T-helper 1 cell treated with Interleukin-12 subunit alpha and Interleukin-12 subunit beta and Interleukin-4 antibody, amounts not matched to agents 30 μg/mL and 1 μg/mL, for 36 hours (primary cell): ENCODE results near the gene ADAM15.
A peak's percentile ranks its signal among the peaks of the same experiment; 100 is the strongest.

Experiments
- H3K27ac Mint-ChIP-seq: one replicate; pipeline ENCODE4 v1.8.0; 2021; ENCODE audit warnings: mild to moderate bottlenecking, mixed read lengths
- H3K27me3 Mint-ChIP-seq: one replicate; pipeline ENCODE4 v1.8.0; 2021; ENCODE audit warnings: low read depth, mixed read lengths
- H3K36me3 Mint-ChIP-seq: one replicate; pipeline ENCODE4 v1.8.0; 2021; ENCODE audit warnings: low read depth, mixed read lengths
- H3K4me1 Mint-ChIP-seq: one replicate; pipeline ENCODE4 v1.8.0; 2021; ENCODE audit warnings: low read depth, mixed read lengths
- H3K4me3 Mint-ChIP-seq: one replicate; pipeline ENCODE4 v1.8.0; 2021; ENCODE audit warnings: mild to moderate bottlenecking, moderate library complexity, mixed read lengths
- H3K9me3 Mint-ChIP-seq: one replicate; pipeline ENCODE4 v1.8.0; 2021; ENCODE audit warnings: mixed read lengths

ADAM15 gene

DNA sequence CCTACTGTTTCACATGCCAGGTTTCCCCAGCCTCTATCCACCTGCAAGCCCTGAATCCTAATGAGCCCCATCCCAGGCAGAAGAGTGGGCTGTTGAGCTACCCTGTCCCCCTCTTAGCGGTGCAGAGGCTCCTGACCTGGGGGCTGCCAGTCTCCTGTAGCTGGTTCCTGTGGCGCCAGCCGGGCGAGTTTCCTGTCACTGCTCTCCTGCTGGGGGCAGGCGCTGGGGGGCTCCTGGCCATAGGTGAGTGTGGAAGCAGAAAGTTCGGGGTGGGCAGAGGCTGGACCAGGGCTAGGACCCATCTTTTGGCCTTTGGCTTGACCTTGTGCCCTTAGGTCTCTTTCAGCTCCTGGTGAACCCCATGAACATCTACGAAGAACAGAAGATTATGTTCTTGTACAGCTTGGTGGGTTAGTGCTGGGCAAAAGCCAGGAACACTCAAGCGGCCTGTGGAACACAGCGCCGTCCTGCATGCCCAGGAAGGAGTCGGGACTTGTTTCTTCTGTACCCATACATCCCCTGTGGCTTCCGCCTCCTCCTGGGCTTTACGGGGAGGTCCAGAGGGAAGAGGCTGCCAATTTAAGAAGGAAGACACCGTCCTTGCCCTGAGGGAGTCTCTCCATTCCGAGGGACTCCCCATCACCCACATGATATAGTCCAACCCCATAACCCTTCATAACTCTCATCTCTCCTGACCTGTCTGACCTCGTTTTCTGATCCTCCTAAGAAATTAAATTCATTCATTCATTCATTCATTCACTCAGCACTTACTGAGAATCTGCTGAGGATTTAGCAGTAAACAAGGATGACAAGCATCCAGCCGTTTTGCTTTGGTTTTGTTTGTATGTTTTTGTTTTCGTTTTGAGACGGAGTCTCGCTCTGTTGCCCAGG is 16.6 kb upstream of the ADAM15 start:
- no peaks in the 10 kb centered on the region for H3K9me3 Mint-ChIP-seq
- no peaks in the 10 kb centered on the region for H3K4me1 Mint-ChIP-seq
- peaks cover 19% of the 10 kb centered on the region for H3K27me3 Mint-ChIP-seq
- H3K36me3 Mint-ChIP-seq = no peaks in the 10 kb centered on the region
- H3K4me3 Mint-ChIP-seq = no peak overlapping the region
- H3K27ac Mint-ChIP-seq = no peak overlapping the region

DNA sequence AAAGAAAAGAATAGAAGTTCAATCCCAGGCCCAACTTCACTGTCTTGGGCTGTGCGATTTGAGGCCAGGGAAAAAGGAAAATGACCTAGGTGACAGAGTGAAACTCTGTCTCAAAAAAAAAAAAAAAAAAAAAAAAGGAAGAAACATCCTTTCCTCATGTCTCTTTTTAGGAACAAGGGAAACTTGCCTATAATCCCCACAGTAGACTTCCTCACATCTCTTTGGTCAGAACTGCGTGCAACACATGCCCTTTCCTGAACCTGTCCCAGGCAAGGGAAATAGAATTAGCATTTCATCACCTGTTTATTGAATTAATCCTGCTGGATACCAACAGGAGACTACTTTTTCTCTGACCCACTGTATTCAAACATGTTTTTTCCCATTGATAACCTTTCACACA is 15.2 kb upstream of the ADAM15 start:
- no peaks in the 10 kb centered on the region for H3K4me1 Mint-ChIP-seq
- H3K4me3 Mint-ChIP-seq = no peak overlapping the region
- no peaks in the 10 kb centered on the region for H3K36me3 Mint-ChIP-seq
- H3K27ac Mint-ChIP-seq = no peak overlapping the region
- H3K9me3 Mint-ChIP-seq = no peaks in the 10 kb centered on the region
- H3K27me3 Mint-ChIP-seq = peaks cover 19% of the 10 kb centered on the region

DNA sequence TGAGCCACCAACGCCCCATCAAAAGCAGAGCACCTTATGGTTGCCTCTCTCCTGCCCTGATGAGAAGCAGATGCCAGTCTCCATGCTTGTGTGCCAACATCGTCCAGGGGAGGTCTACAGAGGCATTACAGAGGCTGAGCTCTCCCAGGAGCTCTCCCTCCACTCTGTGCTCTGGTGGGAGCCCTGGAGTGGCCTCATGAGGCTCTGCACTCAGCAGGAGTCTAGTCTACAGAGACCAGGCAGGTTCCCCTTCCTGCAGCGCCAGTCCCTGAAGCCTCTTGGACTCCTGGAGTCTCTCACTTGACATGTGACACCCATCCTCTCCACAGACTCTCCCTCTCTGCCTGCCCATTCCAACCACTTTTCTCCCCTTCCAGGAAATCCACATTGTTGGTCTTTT is 14.1 kb upstream of the ADAM15 start:
- Mint-ChIP-seq H3K9me3 (no peaks in the 10 kb centered on the region), H3K4me1 (no peaks in the 10 kb centered on the region), H3K4me3 (no peak overlapping the region), H3K27me3 (peaks cover 19% of the 10 kb centered on the region), H3K36me3 (no peaks in the 10 kb centered on the region), H3K27ac (no peak overlapping the region)

DNA sequence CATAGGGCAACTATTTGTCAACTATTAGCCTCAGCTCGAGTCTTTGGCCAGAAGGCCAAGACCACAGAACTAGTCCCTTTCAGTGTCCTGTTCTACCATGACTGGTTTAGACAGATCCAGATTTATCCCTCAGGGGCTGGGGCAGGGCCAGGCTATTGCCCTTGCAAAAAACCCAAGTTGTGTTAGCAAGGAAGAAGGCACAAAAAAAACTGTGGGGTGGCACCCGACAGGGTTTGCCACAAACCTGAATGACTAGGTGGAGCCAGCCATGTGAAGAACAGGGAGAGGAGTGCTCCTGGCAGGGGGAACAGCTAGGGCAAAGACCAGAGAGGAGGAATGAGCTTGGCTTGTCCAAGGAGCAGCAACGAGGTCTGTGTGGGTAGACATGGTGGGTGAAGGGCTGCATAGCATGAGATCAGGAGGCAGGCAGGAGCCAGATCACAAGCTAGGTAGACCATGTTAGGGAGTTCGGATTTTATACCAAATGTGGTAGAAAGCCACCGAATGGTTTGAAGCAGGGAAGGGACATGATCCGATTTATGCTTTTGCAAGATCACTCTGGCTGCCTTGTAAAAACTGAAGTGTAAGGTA is 13.2 kb upstream of the ADAM15 start:
- Mint-ChIP-seq H3K27me3 (peaks cover 24% of the 10 kb centered on the region), H3K36me3 (no peaks in the 10 kb centered on the region), H3K9me3 (no peaks in the 10 kb centered on the region)

DNA sequence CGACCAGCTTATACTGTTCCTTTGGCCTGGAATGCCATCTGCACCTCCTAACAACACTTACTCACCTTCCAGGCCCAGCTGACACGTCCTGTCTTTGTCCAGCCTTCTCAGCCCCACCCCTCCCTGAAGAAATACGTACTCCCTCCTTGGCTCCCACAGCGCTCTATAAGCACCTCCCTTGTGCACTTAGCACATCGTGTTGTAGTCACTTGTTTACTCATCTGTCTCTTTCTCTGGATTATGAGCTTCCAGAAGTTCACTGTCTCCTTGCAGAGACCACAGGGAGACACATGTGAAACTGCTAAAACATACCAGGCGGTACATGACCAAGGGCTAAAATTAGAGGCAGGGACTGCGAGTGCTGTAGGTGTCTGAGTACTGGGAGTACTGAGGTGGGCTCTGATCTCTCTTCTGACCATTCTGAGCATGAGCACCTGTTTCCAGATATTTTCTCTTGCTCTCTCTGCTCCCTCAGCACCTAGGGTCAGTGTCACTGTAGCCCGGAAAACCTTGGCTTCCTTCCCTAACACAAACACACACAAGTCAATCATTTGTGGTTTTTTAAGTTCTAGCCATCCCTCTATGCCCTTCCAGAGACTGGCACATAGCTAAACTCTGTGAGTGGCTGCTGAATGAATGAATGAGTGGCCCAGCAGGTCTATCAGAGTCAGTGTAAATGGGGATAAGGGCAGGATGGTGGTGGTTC is 12.4 kb upstream of the ADAM15 start:
- H3K36me3 Mint-ChIP-seq = no peaks in the 10 kb centered on the region
- H3K9me3 Mint-ChIP-seq = no peaks in the 10 kb centered on the region
- H3K27me3 Mint-ChIP-seq = peaks cover 24% of the 10 kb centered on the region
- no peak overlapping the region for H3K4me3 Mint-ChIP-seq
- H3K27ac Mint-ChIP-seq = no peak overlapping the region
- no peaks in the 10 kb centered on the region for H3K4me1 Mint-ChIP-seq

More for the DNA sequence above, 13.2 kb upstream of the ADAM15 start:
- Mint-ChIP-seq H3K4me1 (no peaks in the 10 kb centered on the region), H3K27ac (no peak overlapping the region), H3K4me3 (no peak overlapping the region)

DNA sequence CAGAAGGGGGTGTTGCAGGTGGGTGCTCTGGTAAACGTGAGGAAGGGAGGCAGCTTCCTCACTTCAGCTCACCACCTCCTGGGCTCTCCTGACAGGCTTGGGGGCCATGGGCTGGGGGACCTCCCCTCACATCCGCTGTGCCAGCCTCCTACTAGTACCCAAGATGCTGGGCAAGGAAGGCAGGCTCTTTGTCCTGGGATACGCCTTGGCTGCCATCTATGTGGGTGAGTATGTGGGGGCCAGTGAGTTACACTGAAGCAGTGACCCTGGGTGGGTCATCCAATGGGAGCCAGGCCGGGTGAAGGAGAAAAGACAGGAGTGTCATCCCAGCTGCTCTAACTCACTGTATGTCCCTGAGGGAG is 11.8 kb upstream of the ADAM15 start:
- no peaks in the 10 kb centered on the region for H3K36me3 Mint-ChIP-seq
- no peaks in the 10 kb centered on the region for H3K4me1 Mint-ChIP-seq
- no peaks in the 10 kb centered on the region for H3K9me3 Mint-ChIP-seq
- H3K27me3 Mint-ChIP-seq = peaks cover 24% of the 10 kb centered on the region
- H3K4me3 Mint-ChIP-seq = no peak overlapping the region
- no peak overlapping the region for H3K27ac Mint-ChIP-seq

DNA sequence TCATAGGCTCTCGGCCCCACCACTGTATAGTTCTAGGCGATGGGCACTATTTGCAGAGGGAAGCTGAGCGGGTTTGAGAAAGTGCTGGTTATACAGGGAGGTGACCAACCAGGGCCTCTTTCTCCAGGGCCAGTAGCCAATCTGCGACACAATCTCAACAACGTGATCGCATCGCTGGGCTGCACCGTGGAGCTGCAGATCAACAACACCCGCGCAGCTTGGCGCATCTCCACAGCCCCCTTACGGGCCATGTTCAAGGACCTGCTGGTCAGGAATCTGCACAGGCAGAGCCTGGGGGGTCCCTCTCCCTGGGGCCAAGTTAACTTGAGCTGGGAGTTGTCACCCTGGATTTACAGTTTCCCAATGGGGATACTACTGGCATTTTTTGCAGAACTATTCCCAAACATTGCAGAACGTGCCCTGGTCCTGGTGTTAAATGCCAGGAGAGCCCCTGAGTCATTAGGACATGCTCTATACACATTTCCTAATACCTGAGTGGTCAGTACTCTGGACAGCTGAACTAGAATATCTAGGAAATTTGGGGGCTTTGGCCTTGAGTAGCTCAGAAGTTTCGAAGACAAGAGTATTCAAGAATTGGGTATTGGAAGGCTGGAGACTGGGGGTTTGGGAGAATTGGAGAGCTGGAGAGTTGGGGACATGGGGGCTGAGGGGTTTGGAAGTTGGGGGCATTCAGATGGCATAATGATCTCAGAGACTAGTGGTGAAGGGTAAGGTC is 10.6 kb upstream of the ADAM15 start:
- Mint-ChIP-seq H3K4me3 (no peak overlapping the region), H3K36me3 (no peaks in the 10 kb centered on the region), H3K4me1 (peaks cover 7% of the 10 kb centered on the region), H3K27ac (no peak overlapping the region), H3K27me3 (peaks cover 24% of the 10 kb centered on the region), H3K9me3 (no peaks in the 10 kb centered on the region)

DNA sequence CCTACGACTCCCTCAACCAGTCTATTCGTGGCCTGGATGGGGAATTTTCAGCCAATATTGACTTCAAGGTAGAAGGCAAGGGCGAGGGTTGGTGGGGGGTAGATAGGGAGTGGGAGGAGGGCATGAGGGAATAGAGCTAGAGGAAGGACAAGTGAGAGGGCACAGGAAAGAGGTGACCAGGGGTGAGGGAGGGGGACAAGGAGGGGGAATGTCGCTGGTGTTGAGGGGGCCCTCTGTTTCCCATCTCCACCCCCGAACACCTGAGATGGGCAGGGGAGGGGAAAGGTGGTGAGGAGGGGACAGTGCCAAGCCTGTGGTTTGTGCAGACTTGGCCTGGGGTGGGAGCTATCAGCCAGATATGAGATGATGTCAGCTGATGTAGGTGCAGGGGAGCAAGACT is 8.3 kb upstream of the ADAM15 start:
- Mint-ChIP-seq H3K9me3 (no peaks in the 10 kb centered on the region), H3K36me3 (no peaks in the 10 kb centered on the region), H3K4me3 (no peak overlapping the region), H3K27ac (no peak overlapping the region), H3K27me3 (peaks cover 14% of the 10 kb centered on the region), H3K4me1 (peaks cover 7% of the 10 kb centered on the region)

DNA sequence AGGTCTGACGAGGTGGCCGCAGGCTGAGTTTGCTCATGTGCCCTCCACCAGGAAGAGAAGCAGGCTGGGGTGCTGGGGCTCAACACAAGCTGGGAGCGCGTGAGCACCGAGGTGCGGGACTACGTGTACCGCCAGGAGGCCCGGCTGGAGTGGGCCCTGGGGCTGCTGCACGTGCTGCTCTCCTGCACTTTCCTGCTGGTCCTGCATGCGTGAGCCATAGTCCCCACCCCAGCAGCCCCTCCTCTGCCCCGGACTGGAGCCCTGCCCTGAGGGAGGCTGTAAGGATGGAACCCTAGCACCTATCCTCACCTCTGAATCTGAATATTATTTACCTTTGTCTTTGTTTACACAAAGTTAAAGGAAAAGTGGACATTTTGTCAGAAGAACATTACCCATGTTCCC is 7.8 kb upstream of the ADAM15 start:
- H3K27me3 Mint-ChIP-seq = peaks cover 9% of the 10 kb centered on the region
- H3K4me1 Mint-ChIP-seq = peaks cover 7% of the 10 kb centered on the region
- H3K9me3 Mint-ChIP-seq = no peaks in the 10 kb centered on the region
- no peaks in the 10 kb centered on the region for H3K36me3 Mint-ChIP-seq
- H3K4me3 Mint-ChIP-seq = no peak overlapping the region
- H3K27ac Mint-ChIP-seq = no peak overlapping the region

DNA sequence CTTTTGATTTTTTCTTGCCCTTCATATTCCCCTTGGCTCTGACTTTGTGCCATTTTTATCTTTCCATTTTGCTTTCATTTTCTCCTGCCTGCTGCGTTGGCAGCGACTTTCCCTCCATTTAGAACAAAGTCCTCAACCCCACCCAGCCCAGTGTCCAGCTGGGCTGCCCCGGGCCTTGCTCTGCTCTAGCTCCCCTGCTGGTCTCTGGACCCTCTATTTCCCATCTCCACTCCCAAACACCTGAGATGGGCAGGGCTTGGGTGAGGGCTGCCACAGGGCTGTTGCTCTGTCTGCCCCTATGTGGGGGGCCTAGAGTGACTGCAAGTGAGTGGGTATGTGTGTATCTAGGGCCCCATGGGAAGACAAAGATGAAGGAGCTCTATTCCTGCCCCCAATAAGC is 7.3 kb upstream of the ADAM15 start:
- Mint-ChIP-seq H3K27ac (no peak overlapping the region), H3K4me3 (no peak overlapping the region), H3K36me3 (no peaks in the 10 kb centered on the region), H3K9me3 (no peaks in the 10 kb centered on the region), H3K27me3 (peaks cover 4% of the 10 kb centered on the region), H3K4me1 (peaks cover 7% of the 10 kb centered on the region)

DNA sequence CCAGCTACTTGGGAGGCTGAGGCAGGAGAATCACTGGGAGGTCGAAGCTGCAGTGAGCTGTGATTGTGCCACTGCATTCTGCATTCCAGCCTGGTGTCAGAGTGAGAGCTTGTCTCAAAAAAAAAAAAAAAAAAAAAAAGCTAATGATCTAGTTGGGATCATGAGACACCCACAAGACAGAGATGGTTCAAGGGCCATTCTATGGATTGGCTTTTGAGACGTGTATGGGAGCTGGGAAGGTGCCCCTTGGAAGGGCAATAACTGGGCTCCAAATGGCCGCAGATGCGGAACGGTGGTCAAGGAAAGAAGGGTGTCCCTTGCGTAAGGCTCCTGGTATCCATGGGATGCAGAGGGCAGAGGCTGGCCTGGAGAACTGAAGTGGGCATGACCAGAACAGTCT is 6.8 kb upstream of the ADAM15 start:
- H3K4me3 Mint-ChIP-seq = no peak overlapping the region
- H3K27me3 Mint-ChIP-seq = peaks cover 4% of the 10 kb centered on the region
- H3K4me1 Mint-ChIP-seq = peaks cover 7% of the 10 kb centered on the region
- H3K27ac Mint-ChIP-seq = no peak overlapping the region
- H3K36me3 Mint-ChIP-seq = no peaks in the 10 kb centered on the region
- H3K9me3 Mint-ChIP-seq = no peaks in the 10 kb centered on the region

DNA sequence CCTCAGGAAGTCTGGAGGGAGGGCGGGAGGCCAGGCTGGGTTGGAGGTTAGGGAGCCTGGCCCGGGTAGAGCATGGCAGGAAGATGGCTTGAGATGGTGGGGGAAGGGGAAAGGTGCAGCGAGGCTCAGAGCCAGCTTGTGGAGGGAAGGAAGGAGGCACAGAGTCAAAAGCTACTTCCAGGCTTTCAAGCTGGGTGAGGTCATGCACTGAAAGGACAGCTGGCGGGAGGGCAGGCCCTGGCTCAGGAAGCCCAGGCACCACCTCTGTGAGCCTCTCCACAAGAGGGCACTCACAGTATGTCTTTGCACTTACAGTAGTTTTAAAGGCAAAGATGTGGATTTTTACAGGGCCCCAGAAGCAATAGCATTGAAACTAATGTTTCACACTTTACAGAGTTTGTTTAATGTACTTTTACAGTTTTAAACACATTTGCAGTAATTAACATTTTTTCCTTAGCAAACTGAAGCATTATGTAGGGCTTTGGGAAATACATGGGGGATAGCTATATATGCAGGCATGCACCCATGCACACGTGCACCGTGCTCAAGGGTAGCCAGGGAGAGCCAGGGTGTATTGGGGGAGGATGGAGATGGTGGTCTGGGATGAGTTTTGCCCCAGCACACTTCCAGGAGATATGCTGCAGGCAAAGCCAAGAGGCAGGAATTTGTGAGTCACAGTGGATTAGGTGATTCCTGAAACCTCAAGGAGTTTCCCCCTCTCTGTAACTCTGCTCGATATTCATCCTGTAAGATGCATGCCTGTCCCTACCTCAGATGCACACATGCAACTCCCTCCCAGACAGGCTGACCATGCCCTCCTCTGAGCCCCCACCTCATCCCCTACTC is 6.1 kb upstream of the ADAM15 start:
- Mint-ChIP-seq H3K4me3 (no peak overlapping the region), H3K4me1 (peaks cover 12% of the 10 kb centered on the region), H3K27me3 (peaks cover 4% of the 10 kb centered on the region), H3K9me3 (no peaks in the 10 kb centered on the region), H3K36me3 (no peaks in the 10 kb centered on the region), H3K27ac (no peak overlapping the region)

DNA sequence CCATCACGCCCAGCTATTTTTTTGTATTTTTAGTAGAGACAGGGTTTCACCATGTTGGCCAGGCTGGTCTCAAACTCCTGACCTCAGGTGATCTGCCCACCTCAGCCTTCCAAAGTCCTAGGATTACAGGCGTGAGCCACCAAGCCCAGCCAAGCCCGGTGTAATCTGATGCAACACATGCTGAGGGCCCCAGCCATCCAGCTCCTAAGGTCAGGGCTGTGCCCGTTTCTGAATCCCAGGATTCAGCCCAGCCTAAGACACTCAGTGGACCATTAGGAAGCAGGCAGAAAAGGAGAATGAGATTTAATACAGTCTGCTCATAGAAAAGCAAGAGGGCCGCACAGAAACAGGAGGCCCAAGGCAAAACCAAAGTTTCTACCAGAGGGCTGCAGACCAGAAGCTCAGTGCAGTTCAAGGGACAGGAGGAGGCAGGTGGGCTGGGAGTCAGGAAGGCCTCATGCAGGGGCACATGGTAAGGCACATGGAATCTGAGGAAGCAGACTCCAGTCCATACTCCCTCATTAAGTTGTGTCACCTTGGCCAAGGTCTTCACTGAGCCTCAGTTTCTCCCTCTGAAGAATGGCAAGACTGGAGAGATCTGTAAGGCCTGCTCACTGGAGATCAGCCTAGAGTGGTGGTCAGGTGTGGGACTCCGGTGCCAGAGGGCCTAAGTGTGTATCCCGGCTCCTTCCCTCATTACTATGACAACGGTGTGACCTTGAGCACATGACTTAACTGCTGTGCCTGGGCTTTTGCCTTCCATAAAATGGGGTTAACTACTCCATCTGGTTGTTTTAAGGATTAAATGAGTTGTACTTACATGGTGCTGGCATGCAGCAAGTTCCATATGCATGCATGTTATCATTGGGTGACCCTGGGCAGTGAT is 2.4 kb upstream of the ADAM15 start:
- H3K9me3 Mint-ChIP-seq = no peaks in the 10 kb centered on the region
- no peaks in the 10 kb centered on the region for H3K27me3 Mint-ChIP-seq
- peaks cover 32% of the 10 kb centered on the region for H3K4me1 Mint-ChIP-seq
- peak overlapping the region; percentile 84 for H3K4me3 Mint-ChIP-seq
- no peaks in the 10 kb centered on the region for H3K36me3 Mint-ChIP-seq
- H3K27ac Mint-ChIP-seq = no peak overlapping the region
